ENCODE results near the gene GNA12. TPM values are rescaled to one million over a fixed set of nuclear protein-coding genes. Genes with fewer than 3 reads are reported as not detected.

The GNA12 gene
- total RNA-seq, 2 donors from 2014 or later: 16.7 to 19.8 TPM

DNA sequence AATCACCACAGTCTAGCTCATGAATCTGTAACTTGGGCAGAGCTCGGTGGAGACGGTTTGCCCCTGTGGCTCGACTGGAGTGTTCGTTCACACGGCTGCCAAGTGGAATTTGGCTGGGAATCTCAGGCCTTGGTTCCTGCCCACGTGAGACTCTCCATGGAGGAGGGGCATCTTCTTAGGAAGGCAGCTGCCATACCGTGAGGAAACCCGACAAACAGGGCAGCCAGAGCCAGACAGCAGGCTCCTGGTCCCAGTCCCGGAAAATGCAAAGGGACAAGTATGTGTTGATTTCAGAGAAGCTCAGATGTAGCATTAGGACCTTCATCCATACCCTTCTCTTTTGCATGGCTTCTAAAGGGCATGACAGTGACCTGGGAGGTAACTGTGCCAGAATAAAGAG, 129.5 kb downstream of the GNA12 start:
- no peak for ATAC-seq
- no peak for DNase-seq (ENCODE audit: low spot score in 2 of 2)
- Mint-ChIP-seq H3K27ac (peak overlapping the region in 1 of 2 donors; percentile 38), H3K36me3 (peaks cover 0 to 7% of the 10 kb centered on the region in 2 donors), H3K9me3 (no peaks in the 10 kb centered on the region)

- Mint-ChIP-seq H3K27ac (no peak overlapping the region), H3K36me3 (peaks cover 0 to 7% of the 10 kb centered on the region in 2 donors), H3K9me3 (no peaks in the 10 kb centered on the region)
- no peak for ATAC-seq
- no peak for DNase-seq (ENCODE audit: low spot score in 2 of 2)
Measured at GRCh38 chr7:2713978-2714377, 130.1 kb downstream of the GNA12 start.

GRCh38 chr7:2713370-2713769, 130.7 kb downstream of the GNA12 start:
- no peak for ATAC-seq
- H3K36me3 Mint-ChIP-seq: peaks cover 0 to 7% of the 10 kb centered on the region in 2 donors
- no peaks in the 10 kb centered on the region for H3K9me3 Mint-ChIP-seq
- DNase-seq (ENCODE audit: low spot score in 2 of 2): no peak
- H3K27ac Mint-ChIP-seq: no peak overlapping the region

DNA sequence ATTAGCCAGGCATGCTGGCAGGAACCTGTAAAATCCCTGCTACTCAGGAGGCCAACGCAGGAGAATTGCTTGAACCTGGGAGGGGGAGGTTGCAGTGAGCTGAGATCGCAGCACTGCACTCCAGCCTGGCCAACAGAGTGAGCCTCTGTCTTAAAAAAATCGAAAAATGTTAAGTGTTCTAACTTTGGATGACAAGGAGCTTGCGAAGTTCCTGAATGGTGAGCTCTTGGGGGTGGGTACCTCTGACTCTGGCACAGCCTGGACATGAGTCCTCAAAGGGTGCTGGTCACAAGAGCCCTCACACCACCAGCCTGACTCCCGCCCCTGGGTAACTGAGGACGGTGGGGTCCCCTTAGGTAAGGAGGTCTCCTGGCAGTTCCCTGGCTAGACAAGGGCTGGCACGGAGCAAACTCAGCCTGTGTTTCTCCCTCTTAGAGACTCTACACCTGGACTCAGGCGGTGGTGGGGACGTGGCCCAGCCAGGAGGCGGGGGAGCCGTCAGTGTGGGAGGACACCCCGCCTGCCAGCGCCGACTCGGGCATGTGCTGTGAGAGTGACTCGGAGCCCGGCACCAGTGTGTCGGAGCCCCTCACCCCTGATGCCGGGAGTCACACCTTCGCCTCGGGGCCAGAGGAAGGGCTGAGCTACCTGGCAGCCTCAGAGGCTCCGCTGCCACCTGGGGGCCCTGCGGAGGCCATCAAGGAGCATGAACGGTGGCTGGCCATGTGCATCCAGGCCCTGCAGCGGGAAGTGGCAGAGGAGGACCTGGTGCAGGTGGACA, 132.0 kb downstream of the GNA12 start:
- peaks cover 0 to 7% of the 10 kb centered on the region in 2 donors for H3K36me3 Mint-ChIP-seq
- no peak for DNase-seq (ENCODE audit: low spot score in 2 of 2)
- ATAC-seq: no peak
- H3K9me3 Mint-ChIP-seq: no peaks in the 10 kb centered on the region
- H3K27ac Mint-ChIP-seq: no peak overlapping the region

GRCh38 chr7:2710901-2711551, 133.1 kb downstream of the GNA12 start:
- peak; percentile 44 to 45 for ATAC-seq
- H3K36me3 Mint-ChIP-seq: peaks cover 0 to 7% of the 10 kb centered on the region in 2 donors
- peak overlapping the region in 1 of 2 donors; percentile 23 for H3K27ac Mint-ChIP-seq

DNA sequence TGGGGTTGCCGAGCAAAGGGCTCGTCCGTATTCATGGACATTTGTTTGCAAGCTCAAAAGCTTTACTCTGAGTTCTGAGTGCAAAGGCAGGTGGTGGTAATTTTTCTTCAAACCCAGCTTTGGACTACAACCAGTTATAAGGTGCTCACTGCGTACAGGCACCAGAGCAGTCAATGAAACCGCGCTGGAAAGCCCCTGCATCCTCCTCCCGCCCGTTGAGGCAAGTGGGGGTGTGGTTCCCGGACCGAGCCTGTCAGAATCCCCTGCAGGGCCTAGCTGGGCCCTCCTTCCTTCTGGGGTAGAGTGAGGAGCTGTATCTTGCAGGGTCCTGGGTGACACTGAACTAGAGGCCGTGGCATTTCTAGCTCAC, 133.8 kb downstream of the GNA12 start:
- H3K27ac Mint-ChIP-seq: peak overlapping the region in 1 of 2 donors; percentile 7
- H3K36me3 Mint-ChIP-seq: peaks cover 0 to 7% of the 10 kb centered on the region in 2 donors
- no peak for DNase-seq (ENCODE audit: low spot score in 2 of 2)
- no peak for ATAC-seq
- H3K9me3 Mint-ChIP-seq: no peaks in the 10 kb centered on the region

More at GRCh38 chr7:2710901-2711551, 133.1 kb downstream of the GNA12 start:
- DNase-seq (ENCODE audit: low spot score in 2 of 2): no peak
- H3K9me3 Mint-ChIP-seq: no peaks in the 10 kb centered on the region

GRCh38 chr7:2709553-2710285, 134.4 kb downstream of the GNA12 start:
- DNase-seq (ENCODE audit: low spot score in 2 of 2) (peak; percentile 79 to 85), ATAC-seq (peak; percentile 86 to 91)
- Mint-ChIP-seq H3K27ac (peak overlapping the region in 1 of 2 donors; percentile 7), H3K36me3 (peaks cover 0 to 6% of the 10 kb centered on the region in 2 donors), H3K9me3 (no peaks in the 10 kb centered on the region)

- ATAC-seq (no peak), DNase-seq (ENCODE audit: low spot score in 2 of 2) (no peak)
Measured at GRCh38 chr7:2708547-2709310, 135.4 kb downstream of the GNA12 start.

GRCh38 chr7:2708041-2708440, 136.1 kb downstream of the GNA12 start:
- DNase-seq (ENCODE audit: low spot score in 2 of 2) (no peak), ATAC-seq (no peak)
- H3K36me3 Mint-ChIP-seq: no peaks in the 10 kb centered on the region
- H3K27ac Mint-ChIP-seq: no peak overlapping the region
- H3K9me3 Mint-ChIP-seq: no peaks in the 10 kb centered on the region

More at GRCh38 chr7:2708547-2709310, 135.4 kb downstream of the GNA12 start:
- Mint-ChIP-seq H3K9me3 (no peaks in the 10 kb centered on the region), H3K36me3 (no peaks in the 10 kb centered on the region), H3K27ac (no peak overlapping the region)

GRCh38 chr7:2707481-2707880, 136.6 kb downstream of the GNA12 start:
- Mint-ChIP-seq H3K27ac (no peak overlapping the region), H3K36me3 (no peaks in the 10 kb centered on the region), H3K9me3 (no peaks in the 10 kb centered on the region)
- ATAC-seq (no peak), DNase-seq (ENCODE audit: low spot score in 2 of 2) (no peak)

DNA sequence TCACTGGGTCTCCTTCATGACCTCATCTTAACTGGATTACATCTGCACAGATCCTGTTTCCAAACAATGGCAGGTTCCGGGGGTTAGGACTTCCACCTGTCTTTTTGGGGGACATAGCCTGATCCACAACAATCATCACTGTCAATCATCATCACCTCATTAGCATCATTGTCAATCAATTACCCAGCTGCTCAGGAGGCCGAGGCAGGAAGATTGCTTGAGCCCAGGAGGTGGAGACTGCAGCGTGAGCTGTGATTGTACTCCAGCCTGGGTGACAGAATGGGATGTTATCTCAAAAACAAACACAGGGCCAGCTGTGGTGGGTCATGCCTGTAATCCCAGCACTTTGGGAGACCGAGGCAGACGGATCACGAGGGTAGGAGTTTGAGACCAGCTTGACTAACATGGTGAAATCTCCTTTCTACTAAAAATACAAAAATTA, 137.4 kb downstream of the GNA12 start:
- DNase-seq (ENCODE audit: low spot score in 2 of 2) (no peak), ATAC-seq (no peak)
- no peak overlapping the region for H3K27ac Mint-ChIP-seq
- H3K36me3 Mint-ChIP-seq: no peaks in the 10 kb centered on the region
- no peaks in the 10 kb centered on the region for H3K9me3 Mint-ChIP-seq

DNA sequence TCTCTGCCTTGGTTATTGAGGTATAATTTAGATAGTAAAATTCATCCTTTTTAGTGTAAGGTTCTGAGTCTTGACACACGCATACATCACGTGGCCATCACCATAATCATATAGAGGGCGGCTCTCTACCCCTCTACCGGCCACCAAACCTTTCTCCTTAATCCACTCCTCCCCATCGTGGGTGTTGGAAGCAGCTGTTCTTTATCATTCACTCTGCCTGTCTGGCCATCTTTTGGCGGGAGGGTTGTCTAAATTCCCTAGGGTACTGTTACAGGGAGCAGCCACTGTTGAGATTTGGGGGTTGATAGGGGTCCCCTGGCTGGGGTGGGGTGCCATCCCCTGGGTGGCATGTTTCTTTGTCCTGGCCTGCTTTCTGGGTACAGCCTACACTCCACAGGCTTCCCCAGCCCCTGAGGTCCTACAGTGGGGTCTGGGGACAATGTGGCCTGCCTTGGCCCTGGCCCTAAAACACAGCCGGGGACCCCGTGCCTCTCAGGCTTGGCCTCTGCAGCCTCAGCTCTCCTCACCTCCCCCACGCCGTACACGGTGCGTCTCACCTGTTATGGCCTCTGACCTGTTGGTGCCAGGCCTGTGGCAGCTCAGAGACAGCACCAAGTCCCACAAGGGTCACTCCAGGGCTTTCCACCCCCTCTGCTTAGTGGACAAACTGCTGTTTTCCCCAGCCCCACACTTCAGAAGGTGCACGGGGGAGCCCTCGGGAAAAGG, 138.6 kb downstream of the GNA12 start:
- DNase-seq (ENCODE audit: low spot score in 2 of 2): no peak
- no peaks in the 10 kb centered on the region for H3K9me3 Mint-ChIP-seq
- no peaks in the 10 kb centered on the region for H3K36me3 Mint-ChIP-seq
- peak overlapping the region in 1 of 2 donors; percentile 44 for H3K27ac Mint-ChIP-seq
- ATAC-seq: no peak

- H3K36me3 Mint-ChIP-seq: no peaks in the 10 kb centered on the region
- peak overlapping the region in 1 of 2 donors; percentile 55 for H3K27ac Mint-ChIP-seq
- ATAC-seq: no peak
Measured at GRCh38 chr7:2702594-2702957, 141.5 kb downstream of the GNA12 start.

GRCh38 chr7:2701832-2702593, 142.1 kb downstream of the GNA12 start:
- DNase-seq (ENCODE audit: low spot score in 2 of 2) (no peak), ATAC-seq (no peak)
- H3K27ac Mint-ChIP-seq: no peak overlapping the region
- H3K9me3 Mint-ChIP-seq: no peaks in the 10 kb centered on the region
- no peaks in the 10 kb centered on the region for H3K36me3 Mint-ChIP-seq

More at GRCh38 chr7:2702594-2702957, 141.5 kb downstream of the GNA12 start:
- no peaks in the 10 kb centered on the region for H3K9me3 Mint-ChIP-seq
- DNase-seq (ENCODE audit: low spot score in 2 of 2): no peak

- H3K9me3 Mint-ChIP-seq: no peaks in the 10 kb centered on the region
- no peak for ATAC-seq
- no peak overlapping the region for H3K27ac Mint-ChIP-seq
- DNase-seq (ENCODE audit: low spot score in 2 of 2): no peak
- no peaks in the 10 kb centered on the region for H3K36me3 Mint-ChIP-seq
Measured at GRCh38 chr7:2701424-2701823, 142.7 kb downstream of the GNA12 start.

Data from activated naive CD4-positive, alpha-beta T cell treated with anti-CD3 and anti-CD28 coated beads, Interleukin-2, amount 50 U/mL, for 72 hours (primary cell).